Activated CD8-positive, alpha-beta memory T cell treated with anti-CD3 and anti-CD28 coated beads, Interleukin-2, amount 50 U/mL, for 48 hours (primary cell): Measurements from ENCODE around the gene ERVH48-1.
"Not testable (repeated sequence)": the region's sequence is repeated elsewhere in the genome, so short reads cannot be mapped to it uniquely, and the experiment has no call there.

Experiments used
- DNase-seq: peaks from one replicate; pipeline ENCODE4 v3.0.0-alpha.2; 2020

Gene ERVH48-1

DNA sequence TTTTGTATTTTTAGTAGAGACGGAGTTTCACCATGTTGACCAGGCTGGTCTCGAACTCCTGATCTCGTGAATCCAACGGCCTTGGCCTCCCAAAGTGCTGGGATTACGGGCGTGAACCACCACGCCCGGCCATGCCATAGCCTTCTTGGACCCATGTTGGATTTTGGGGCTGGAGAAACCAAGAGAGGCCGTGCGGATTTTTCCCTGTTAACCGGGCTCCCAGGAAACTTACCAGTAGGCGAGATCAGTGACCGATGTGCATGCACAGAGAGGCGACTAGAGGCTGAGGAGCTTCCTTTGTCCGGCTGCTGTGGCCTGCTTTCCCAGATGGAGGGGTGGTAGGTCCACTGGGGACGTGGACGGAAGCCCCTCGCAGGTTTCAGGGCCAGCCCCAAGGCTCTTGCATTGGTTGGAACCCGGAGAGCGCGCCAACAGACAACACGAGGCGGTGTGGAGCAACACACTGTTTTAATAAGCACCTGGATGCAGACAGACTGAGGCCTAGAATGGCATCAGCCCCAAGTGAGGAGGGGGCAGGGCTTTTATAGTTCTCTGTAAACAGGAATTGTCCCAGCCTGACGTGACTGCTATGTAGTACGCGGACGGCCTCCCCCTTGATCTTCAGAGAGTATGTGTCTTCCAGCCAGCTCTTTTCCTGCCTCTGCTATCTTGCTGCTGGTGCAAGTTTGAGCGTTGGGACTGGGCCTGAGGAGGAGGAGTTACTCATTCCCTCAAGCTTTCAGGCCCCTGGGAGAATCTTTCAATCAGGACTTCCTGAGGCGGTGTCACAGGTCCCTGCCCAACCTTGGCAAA lies at the start of gene ERVH48-1:
TSS of gene ERVH48-1 (minus strand) at position 517 of the 813 bp plus-strand sequence. CDS start 6,624 bp downstream, outside the sequence.
- no peak for DNase-seq

DNA sequence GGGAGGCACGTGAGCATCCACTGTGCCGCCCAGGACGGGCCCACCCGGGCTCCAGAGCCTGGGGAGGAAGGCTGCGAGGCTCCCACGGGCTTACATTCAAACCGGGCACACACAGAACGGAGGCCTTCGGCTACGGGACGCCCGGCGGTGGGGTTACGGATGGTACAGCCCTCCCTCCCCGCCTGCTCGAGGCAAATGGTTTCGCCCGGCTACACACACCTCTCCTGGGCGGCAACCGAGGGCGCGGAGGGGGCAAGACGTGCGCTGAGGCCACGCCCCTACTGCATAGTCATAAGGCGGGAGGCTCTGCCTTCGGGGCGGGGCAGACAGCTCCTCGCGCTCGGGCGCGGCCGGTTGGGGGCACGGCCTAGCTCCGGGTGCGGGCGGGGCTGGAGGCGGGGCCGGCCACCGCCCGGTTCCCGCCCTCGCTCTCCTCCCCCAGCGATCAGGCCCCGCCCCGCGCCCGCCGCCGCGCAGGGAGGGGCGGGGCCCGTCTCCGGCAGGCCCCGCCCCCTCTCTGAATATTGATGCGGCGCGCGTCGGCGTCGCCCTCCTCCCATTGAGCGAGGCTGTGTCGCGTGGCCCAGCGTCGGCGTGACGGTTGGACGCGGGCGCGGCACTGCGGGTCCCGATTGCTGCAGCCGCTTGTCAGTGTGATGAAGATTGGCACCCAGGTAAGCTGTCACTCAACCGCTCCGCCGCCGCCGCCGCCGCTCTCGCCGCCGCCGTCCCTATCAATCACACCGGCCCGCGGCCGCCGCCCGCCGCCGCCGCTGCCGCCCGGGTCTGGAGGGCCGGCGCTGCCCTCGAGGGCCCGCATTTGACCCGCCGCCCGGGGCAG lies 48.8 kb upstream of the ERVH48-1 start, which contains the start of gene PKNOX1:
TSS of gene PKNOX1 (plus strand) at position 572 of the 841 bp plus-strand sequence. CDS start 29,820 bp downstream, outside the sequence.
- peak; percentile 98 for DNase-seq

DNA sequence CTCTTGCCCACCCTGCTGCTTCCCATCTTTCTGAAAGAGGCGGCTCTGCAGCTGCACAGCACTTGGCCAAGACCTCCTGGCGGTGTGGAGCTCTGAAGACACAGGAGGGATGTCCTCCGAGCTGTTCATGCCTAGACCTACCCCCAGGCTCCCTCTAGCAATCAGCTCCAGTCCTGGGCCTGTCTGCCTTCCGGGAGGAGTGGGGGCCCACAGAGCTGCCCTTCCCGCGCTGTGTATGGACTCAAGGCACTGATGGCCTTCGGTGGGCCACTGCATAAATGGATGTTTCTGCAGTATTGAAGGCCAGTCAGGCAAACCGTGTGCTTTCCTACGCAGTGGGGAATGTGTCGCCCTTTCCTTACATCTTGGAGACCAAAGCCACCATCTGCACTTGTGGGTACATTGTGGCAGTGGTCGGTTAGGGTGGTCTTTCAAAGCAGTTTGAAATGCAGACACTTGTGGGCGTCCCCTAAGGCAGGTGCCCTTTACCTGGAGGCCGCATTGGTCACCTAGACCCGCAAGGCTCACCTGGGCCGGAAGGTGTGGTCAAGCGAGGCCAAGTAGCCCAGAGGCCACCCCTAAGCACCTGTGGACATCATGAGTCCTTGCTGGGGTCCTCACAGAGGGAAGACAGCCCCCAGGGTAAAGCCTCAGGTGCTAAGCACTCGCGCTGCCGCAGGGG lies 48.0 kb upstream of the ERVH48-1 start:
- no peak for DNase-seq

DNA sequence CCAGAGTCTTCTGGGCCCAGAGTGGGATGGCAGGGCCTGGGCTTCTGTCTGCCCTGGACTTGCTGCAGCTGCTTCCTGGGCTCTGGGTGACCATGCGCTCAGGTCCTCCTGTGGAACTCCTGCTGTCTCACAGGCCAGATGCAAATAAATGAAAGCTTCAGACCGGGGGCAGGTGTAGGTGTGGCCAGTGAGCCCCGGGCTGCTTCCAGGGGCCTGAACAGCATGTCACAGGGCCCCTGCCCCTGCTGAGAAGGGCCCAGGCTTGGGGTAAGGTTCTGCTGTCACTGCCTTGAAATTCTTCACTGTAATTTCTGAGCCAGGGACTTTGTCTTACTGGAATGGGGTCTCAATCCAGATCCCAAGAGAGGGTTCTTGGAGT lies 46.5 kb upstream of the ERVH48-1 start:
- no peak for DNase-seq

DNA sequence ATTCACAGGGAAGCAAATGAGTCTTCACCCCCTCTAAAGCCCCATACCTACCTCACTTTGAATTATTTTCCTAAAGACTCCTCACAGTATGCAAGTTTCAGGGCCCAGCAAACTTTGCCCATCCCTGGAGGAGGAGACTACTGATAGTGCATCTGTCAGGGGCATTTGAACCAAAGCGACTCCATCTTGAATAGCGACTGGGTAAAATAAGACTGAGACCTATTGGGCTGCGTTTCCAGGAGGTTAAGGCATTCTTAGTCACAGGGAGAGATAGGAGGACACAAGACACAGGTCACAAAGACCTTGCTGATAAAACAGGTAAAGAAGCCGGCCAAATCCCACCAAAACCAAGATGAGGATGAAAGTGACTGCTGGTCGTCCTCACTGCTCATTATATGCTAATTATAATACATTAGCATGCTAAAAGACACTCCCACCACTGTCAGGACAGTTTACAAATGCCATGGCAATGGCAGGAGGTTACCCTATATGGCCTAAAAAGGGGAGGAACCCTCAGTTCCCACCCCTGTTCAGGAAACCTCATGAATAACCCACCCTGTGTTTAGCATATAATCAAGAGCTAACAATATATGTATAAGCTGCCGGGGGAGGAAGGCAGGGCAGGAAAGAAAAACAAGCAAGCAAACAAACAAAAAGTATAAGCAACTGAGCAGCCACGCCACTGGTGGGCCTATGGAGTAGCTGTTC lies 45.7 kb upstream of the ERVH48-1 start:
- no peak for DNase-seq

DNA sequence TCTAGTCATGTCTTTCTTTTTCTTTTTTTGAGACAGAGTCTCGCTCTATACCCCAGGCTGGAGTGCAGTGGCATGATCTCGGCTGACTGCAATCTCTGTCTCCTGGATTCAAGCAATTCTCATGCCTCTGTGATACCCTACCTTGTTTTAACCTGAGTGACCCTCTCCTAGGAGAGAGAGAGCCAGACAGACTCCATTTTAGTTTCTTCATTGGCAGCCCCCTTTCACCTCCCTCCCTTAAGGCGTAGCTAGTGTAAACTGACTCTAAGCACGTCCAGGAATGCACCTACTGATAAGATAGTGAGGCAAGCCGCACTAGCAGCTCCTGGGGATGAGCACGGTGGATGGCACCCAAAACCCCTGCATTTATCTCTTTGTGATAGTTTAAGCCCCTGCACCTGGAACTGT lies 43.8 kb upstream of the ERVH48-1 start:
- DNase-seq = no peak

DNA sequence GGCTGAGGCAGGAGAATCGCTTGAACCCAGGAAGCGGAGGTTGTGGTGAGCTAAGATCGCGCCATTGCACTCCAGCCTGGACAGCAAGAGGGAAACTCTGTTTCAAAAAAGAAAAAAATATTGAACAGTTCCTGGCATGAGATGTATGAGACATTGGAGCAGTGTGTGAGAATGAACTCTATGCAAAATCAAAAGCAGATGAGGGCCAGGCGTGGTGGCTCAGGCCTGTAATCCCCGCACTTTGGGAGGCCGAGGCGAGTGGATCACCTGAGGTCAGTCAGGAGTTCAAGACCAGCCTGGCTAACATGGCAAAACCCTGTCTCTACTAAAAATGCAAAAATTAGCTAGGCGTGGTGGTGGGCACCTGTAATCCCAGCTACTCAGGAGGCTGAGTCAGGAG lies 42.2 kb upstream of the ERVH48-1 start:
- DNase-seq = not testable (repeated sequence)

DNA sequence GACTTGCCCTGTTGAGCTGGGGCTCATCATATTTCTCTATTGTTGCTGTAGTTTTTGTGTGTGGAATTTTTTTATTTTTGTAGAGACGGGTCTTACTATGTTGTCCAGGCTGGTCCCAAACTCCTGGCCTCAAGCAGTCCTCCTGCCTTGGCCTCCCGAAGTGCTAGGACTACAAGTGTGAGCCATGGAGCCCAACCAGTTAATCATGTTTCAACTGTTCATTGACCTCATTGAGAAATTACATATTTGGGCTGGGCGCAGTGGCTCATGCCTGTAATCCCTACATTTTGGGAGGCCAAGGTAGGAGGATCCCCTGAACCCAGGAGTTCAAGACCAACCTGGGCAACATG lies 39.8 kb upstream of the ERVH48-1 start:
- no peak for DNase-seq

DNA sequence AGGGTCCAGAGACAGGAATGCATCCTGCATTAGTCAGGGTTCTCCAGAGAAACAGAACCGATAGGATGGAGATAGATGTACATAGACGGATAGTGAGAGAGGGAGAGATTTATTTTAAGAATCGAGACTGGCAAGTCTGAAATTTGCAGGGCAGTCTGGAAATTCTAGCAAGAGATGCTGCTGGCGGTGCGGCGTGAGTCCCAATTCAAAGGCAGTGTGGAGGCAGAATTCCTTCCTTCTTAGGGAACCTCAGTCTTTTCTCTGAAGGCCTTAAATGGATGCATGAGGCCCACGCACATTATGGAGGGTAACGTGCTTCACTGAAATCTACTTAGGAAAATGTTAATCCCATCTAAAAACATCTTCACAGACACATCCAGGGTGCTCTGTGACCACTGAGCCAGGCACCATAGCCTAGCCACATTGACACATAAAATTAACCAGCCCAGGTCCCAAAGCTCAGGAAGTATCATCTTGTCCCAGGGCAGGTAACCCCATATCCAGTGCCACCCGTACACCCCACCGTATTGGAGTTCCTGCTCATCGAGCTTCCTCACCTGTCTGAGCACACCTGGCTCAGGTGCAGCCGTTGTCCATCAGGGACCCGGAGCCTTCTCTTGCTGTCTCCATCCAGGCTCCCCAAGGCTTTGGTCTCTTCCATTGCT lies 39.2 kb upstream of the ERVH48-1 start:
- DNase-seq = no peak

DNA sequence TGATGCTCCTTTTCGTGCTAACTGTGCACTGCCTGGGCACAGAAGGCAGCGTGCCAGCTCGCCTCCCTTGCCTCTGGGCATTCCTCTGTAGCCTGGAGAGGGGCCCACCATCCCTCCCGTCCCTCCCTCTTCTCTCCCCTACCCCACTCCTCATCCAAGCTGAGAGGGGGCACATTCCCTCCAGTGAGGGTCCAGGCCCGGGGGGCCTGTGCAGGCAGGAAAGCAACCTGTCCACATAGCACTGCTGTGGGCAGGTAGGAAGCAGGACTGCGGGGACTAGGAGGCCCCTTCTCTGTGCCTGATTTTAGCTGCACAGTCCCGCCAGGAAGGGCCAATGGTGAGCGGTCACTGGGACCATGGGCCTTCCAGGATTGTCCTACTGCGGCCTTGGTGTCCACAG lies 38.7 kb upstream of the ERVH48-1 start:
- no peak for DNase-seq

DNA sequence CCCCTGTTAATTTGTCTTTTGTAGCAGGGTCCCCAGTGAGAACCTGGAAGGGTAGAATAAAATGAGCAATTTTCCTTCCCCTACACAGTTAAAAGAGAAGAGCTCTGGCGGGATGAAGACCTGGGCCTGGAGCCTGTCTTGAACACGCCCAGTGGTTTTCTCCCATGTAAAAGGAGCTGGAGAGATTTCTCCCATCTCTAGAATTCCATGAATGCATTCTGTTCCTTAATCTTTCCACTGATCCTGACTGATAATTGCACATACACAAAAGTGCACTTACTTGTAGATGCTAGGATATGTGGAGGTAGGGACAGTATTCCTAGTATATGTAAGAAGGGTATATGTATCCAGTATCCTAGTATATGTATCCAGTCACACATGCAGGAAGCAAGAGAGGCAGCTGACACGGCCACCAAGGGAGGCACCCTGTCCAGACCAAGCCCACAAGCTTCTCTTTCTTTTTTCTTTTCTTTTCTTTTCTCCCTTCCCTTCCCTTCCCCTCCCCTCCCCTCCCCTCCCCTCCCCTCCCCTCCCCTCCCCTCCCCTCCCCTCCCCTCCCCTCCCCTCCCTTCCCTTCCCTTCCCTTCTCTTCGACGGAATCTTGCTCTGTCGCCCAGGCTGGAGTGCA lies 37.1 kb upstream of the ERVH48-1 start:
- DNase-seq = no peak

DNA sequence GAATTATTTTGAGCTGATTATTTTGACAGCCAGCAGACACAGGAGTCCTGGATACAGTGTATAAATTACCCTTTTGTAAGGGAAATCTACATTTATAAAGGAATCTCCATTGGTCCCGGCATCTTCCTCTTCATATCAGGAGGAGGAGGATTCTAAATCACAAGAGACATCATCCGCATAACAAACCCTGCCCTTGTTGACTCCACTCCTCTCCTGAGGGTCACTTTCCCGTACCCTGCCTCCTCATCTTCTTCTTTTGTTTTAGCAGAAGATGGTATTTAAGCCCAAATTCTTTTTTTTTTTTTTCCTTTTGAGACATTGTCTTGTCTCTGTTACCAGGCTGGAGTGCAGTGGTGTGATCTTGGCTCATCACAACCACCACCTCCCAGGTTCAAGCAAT lies 34.3 kb upstream of the ERVH48-1 start:
- DNase-seq = no peak

DNA sequence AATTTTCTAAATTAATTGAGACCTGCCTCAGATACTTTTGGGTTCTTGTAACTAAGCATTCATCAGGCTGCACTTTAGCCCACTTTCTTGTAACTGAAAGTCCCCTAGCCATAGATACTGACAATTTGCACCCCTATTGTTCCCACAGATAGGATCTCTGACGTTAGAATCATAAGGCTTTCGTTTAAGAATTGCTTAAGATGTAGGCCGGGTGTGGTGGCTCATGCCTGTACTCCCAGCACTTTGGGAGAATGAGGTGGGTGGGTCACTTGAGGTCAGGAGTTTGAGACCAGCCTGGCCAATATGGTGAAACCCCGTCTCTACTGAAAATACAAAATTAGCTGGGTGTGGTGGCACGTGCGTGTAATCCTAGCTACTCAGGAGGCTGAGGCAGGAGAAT lies 32.7 kb upstream of the ERVH48-1 start:
- not testable (repeated sequence) for DNase-seq

DNA sequence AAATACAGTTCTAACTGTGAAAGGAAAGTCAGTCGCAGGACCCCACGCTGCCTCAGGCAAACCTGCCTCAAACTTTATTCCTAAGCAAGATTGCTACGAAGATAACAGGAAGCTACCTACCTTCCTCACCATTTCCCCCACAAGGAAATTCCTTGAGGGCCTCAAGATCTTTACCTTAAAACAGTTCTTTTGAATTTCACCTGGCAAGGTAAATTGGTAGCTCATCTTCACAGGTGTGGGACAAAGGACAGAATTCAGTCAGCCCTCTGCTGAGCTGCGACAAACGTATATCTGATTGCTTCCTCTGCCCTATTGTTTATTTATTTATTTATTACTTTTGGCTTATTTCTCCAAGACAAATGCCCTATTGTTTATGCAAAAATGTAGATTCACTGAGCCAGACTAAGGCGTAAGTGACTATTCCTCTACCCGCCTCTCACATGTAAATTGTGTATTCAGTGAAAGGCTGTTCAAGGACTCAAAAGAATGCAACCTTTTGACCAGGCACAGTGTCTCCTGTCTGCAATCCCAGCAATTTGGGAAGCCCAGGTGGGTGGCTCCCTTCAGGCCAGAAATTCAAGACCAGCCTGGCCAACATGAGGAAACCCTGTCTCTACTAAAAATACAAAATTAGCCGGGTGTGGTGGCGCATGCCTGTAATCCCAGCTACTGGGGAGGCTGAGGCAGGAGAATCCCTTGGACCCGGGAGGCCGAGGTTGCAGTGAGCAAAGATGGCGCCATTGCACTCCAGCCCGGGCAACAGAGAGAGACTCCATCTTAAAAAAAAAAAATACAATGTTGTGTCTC lies 31.6 kb upstream of the ERVH48-1 start:
- no peak for DNase-seq

DNA sequence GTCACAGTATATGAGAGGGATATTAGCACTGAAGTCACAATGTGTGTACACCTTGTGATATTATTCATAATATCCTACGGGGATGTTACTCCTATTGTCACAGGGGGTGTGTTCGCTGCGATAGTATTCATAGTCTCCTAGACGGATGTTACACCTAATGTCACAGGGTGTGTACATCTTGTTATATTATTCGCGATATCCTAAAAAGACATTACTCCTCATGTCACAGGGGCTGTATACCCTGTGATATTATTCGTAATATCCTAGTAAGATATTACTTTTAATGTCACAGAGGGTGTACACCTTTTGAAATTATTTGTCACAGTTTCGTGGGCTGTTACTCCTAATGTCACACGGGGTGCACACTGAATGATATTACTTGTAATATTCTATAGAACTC lies 25.8 kb upstream of the ERVH48-1 start:
- DNase-seq = not testable (repeated sequence)

DNA sequence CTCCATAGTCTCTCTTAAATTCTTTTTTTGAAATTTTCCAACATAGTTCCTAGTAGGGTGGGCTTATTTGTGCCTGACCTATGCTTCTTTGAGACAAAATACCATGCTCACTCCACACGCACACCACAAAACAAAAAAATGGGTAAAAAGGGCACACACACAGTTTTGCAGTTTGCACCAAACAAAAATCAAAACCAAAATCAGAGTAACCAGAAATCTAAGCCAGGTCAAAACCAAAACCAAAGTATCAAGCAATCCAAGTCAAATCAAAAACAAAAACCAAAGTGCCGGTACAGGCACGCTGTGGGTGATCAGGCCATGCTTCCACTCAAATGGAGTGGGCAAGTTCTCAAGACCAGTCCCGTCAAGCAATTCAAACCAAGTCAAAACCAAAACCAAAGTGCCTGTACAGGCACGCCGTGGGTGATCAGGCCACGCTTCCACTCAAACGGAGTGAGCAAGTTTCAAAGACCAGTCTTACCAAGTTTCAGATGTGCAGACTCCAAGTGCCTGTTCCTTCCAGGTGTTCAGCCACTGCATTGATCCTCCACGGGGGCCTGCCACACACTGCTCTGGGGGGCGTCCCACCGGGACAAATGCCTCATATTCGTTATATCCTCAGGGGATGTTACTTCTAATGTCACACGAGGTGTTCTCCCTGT lies 23.8 kb upstream of the ERVH48-1 start:
- DNase-seq = not testable (repeated sequence)

DNA sequence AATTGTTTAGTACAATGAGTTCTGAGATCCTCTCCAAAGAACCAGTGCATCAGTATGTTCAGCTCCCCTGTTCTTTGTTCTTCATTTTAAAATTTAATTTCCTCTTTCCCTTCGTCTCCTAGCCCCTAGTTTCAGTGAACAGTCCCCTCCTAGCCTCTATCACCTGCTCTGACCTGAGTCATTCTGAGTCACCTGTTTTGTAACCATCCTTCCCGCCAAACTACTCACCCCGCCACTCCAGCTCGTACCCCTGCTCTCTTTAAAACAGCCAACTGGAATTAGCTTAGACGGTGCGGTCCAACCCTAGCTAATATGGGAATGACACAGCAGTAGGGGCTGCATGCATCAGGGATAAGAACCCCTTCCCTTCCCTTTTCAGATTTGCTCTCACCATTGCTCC lies 16.8 kb upstream of the ERVH48-1 start:
- no peak for DNase-seq

DNA sequence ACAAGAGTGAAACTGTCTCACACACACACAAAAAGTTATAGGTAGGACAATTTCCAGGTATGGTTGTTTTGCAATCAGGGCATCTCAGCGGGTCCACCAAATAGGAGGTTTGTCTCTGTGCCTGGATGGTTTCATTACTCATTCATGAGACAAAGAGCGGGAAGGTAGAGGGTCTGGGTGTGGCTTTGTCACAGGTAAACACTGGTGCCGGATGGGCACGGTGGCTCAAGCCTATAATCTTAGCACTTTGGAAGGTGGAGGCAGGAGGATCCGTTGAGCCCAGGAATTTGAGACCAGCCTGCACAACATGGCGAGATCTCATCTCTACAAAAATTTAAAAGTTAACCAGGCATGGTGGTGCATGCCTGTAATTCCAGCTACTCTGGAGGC lies 16.3 kb upstream of the ERVH48-1 start:
- DNase-seq = no peak

DNA sequence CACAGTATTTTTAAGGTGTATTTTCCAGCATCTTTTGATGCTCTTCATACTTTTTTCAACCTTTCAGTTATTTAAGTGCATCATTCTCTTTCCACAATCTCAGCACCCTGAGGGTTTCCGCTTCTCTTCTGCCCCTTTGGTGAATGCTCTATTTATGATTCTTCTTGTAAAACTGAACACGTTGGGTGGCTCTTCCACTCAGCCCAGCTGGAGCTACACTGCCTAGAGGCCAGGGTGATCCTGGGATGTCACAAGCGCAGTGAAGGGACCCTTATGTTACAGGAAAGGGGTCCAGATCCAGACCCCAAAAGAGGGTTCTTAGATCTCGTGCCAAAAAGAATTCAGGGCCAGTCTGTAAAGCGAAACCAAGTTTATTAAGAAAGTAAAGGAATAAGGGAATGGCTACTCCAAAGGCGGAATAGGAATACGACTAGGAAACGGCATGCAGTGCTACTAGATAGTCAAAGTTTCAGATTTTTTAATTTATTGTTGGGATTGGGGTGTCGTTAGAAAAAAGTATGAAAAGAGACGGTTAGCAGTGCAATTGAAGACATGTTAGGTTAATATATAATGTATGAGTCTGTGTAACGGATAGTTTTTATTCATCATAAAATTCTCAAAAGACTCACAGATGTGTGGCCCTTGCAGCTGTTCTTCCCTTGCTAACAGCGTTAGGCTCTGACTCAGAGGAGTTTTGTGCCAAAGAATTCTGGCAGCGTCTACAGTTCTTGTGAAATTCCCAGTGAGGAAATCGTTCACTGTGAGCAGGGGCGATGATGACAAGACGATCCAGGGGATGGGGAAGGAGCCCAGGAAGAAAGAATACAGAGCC lies 14.4 kb upstream of the ERVH48-1 start:
- no peak for DNase-seq
